GM19023 (cell line): ENCODE measurements around the gene HARS1.
"Not testable (repeated sequence)": the region's sequence is repeated elsewhere in the genome, so short reads cannot be mapped to it uniquely, and the experiment has no call there.

Experiments
- ATAC-seq: cut with Tn5 transposase; IDR thresholded peaks from one replicate; pipeline ENCODE4 v1.9.1; 2021; ENCODE audit warnings: mild to moderate bottlenecking, moderate library complexity; ENCODE audit not compliant: unreplicated experiment

HARS1 gene, protein sequence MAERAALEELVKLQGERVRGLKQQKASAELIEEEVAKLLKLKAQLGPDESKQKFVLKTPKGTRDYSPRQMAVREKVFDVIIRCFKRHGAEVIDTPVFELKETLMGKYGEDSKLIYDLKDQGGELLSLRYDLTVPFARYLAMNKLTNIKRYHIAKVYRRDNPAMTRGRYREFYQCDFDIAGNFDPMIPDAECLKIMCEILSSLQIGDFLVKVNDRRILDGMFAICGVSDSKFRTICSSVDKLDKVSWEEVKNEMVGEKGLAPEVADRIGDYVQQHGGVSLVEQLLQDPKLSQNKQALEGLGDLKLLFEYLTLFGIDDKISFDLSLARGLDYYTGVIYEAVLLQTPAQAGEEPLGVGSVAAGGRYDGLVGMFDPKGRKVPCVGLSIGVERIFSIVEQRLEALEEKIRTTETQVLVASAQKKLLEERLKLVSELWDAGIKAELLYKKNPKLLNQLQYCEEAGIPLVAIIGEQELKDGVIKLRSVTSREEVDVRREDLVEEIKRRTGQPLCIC

DNA sequence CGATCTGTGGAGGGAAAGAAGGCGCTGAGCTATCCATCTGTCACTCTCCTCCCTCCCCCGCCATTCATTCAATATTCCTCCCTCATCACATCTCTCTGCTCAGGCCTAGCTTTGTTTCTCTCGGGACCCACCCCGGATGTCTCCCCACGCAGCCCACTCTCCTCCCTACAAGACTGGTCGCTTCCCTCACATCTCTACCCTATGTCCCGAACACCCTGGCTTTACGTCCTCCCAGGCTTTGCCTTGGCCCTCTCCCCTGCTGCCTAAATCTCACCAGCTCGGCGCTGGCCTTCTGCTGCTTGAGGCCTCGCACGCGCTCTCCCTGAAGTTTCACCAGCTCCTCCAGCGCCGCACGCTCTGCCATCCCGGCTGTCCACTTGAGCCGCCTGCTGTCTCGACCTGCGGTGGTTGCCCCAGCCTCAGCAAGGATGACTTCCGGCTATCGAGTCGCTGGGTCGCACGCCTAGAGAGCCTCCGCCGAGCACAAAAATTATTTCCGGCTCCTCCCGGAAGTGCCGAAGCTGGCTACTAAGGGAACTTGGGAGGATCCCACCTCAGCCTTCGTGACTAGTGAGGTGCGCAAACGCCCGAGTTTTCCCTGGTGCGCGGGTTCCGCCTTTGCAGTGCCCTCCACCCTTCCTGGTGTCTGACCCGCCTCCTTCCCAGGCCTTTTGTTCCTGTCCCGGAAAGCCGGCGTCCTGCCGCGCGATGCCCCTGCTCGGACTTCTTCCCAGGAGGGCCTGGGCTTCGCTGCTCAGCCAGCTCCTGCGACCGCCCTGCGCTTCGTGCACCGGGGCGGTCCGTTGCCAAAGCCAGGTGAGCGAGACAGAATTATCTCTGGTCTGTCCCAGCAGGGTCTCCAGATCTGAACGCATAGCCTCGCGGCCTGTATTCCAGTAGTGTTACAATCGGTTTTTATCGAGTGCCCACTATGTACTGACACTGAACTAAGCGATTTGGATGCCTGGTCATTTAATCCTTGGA, at the start of gene HARS1, which contains the start of gene HARS2:
Gene HARS1, minus strand, starts transcription at position 430 of the 984 bp plus-strand sequence. Its CDS starts 66 bp downstream, at position 364.
Gene HARS2, plus strand, starts transcription at position 515 of the 984 bp plus-strand sequence. Its CDS starts 194 bp downstream, at position 709.
- ATAC-seq, result peak; percentile 95

DNA sequence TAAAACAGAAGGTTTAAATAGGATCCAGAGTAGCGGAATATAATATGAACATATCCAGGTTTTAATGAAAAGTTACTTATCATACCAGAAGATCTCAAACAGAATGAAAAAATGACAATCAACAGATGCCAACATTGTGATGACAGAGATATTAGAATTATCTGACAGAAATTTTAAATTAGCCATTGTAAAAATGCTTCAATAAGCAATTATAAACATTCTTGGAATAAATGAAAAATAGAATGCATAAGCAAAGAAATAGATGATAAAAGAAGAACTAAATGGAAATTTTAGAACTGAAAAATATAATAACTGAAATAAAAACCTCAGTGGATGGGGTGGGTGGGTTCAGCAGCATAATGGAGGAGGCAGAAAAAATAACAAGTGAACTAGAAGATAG, 46.3 kb upstream of the HARS1 start:
- ATAC-seq, result no peak

DNA sequence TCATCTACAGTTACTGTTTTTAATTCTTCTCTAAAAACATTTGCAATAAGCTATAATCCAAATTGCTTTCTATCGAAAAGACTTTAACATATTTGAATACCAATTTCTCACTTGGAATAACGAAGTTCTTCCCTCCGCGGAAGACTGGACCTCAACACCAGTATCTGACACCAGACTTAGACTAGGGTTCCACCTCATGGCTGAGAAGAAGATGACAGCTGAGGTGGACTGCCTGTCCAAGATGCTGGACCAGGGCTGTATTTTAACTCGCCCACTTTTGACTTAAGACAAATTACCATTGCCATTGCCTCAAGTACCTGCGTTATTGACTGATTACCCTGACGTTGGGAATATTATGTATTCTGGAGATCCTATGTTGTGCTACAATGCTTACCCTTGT, 43.2 kb upstream of the HARS1 start:
- no peak for ATAC-seq

DNA sequence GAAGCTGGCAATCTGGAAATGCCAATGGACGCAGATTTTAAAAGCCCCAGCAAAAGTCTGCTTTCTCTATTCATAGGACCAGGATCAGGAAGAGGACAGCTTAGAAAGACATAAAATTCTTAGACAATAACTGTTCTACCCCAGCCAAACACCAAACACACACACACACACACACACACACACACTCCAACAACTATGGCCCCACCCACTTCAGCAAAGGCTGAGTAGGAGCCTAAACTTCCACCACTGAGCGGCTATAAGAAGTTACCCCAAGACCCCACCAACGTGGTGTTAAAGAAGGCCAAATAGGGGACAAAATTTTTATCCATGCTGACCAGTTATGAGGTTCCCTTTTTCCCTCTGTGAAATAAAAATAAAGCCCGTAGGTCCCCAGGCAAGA, 41.9 kb upstream of the HARS1 start:
- no peak for ATAC-seq

DNA sequence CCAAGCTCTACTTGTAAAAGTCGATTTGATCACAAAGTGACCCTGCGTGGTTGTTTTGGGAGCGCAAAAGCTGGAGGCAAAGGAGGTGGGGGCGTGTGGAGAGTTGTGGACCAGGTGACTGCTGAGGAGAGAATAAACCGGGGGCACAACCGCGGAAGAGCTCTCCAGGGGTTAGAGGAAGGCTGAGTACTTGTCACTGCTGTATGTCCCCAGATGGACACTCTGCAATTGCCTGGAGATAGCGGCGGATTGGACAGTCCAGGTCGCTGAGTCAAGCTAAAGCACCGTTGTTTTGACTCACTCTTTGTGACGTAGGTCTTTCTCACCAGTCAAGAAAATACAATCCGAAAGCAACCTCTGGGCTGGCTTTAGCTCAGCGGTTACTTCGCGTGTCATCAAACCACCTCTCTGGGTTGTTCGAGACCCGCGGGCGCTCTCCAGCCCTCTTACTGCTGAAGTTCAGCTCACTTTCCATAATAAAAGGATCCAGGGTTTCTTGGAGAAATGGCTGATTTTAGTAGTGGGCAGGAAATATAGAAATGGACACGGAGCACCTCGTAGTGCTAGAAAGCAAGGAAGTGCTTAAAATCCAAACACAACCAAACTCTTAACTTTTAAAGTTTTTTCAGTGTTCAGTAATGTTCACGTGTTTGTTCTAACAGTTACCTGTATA, 34.8 kb upstream of the HARS1 start:
- ATAC-seq, result peak; percentile 93

DNA sequence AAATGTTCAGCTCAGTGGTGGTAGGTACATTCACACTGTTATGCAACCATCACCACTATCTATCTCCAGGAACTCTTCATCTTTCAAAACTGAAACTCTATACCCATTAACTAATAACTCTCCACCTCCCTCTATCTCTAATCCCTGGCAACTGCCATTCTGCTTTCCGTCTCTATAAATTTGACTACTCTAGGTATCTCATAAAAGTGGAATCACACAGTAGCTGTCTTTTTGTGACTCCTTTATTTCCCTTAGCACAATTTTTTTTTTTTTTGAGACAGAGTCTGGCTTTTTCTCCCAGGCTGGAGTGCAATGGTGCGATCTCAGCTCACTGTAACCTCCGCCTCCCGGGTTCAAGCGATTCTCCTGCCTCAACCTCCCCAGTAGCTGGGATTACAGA, 30.2 kb upstream of the HARS1 start:
- not testable (repeated sequence) for ATAC-seq

DNA sequence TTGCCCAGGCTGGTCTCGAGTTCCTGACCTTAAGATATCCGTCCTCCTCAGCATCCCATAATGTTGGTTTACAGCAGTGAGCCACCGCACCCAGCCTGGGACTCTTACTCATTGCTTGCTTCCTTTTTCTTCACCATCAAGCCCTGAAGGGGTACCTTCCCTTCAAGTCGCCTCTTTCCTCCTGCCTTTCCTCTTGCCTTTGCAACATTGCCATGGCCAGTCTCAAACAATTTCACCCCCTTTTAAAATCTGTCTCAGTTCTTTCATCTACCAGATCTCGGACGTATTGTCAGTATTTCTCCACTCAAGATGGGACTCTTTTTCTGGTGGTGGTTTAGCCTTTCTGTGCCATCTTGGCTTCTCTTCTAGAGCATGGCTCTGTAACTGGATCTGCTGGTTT, 29.6 kb upstream of the HARS1 start:
- not testable (repeated sequence) for ATAC-seq

DNA sequence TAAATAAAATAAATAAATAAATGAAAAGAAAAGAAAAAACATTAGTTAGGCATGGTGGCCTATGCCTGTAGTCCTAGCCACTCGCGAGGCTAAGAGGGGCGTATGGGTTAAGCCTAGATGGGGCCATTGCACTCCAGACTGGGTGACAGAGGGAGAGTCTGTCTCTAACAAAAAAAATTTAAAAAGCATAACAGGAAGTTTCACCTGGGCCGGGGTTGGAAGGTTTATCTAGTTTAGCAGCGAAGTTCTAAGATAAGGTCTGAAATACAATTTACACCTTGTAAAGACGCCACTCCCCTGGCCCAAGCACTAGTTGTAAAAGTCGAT, 27.1 kb upstream of the HARS1 start:
- no peak for ATAC-seq

DNA sequence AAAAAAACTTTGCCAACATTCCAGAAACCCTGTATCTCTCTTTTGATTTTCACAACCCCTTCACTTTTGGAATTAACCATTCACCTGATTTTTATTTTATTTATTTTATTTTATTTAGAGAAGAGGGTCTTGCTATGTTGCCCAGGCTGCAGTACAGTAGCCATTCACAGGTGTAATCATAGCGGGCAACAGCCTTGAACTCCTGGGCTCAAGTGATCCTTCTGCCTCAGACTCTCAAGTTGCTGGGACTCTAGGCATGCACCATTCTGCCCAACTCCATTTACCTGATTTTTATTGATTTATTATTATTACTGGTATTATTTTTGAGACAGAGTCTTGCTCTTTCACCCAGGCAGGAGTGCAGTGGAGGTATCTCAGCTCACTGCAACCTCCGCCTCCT, 25.1 kb upstream of the HARS1 start:
- ATAC-seq, result not testable (repeated sequence)

DNA sequence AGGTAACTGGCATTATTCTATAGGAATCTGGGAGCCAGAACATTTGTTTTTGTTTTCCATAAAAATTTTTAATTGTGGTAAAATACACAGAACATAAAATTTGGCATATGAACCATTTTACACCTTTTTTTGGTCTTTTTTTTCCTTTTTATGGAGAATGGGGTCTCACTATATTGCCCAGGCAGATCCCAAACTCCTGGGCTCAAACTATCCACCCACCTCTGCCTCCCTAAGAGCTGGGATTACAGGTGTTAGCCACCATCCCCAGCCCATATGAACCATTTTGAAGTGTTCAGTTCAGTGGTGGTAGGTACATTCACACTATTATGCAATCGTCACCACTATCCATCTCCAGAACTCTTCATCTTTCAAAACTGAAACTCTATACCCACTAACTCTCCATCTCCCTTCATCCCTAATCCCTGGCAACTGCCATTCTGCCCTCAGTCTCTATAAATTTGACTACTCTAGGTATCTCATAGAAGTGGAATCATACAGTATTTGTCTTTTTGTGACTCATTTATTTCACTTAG, 22.5 kb upstream of the HARS1 start:
- ATAC-seq, result no peak

DNA sequence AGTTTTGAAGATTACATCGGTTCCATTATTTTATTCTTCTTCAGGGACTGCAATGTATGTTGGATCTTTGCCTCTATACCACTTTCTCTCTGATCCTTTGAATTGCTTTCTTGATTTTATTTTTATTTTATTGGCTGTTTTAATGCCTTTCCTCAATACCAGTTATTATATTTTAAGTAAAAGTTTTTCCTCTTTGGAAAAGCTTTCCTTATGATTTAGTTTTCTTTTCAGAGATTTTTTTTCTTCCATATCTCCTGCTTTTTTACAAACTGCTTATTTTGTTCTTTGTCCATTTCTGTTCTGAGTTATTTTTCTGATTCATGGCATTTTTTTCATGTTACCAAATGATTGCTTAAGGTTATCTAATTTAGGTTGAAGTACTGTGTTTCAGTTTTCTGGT, 20.6 kb upstream of the HARS1 start:
- ATAC-seq, result no peak

DNA sequence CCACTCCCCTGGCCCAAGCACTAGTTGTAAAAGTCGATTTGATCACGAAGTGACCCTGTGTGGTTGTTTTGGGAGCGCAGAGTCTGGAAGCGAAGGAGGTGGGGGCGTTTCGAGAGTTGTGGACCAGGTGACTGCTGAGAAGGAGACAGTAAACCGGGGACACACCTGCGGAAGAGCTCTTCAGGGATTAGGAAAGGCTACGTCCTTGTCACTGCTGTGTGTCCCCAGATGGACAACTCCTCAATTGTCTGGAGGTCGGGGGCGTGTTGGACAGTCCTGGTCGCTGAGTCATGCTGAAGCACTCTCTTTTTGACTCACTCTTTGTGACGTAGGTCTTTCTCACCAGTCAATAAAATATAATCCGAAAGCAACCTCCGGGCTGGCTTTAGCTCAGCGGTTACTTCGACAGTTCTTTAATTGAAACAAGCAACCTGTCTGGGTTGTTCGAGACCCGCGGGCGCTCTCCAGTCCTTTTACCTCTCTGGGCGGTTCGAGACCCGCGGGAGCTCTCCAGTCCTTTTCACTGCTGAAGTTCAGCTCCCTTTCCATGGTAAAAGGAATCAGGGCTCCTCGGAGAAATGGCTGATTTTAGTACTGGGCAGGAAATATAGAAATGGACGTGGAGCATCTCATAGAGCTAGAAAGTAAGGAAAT, 19.9 kb upstream of the HARS1 start:
- peak; percentile 90 for ATAC-seq

DNA sequence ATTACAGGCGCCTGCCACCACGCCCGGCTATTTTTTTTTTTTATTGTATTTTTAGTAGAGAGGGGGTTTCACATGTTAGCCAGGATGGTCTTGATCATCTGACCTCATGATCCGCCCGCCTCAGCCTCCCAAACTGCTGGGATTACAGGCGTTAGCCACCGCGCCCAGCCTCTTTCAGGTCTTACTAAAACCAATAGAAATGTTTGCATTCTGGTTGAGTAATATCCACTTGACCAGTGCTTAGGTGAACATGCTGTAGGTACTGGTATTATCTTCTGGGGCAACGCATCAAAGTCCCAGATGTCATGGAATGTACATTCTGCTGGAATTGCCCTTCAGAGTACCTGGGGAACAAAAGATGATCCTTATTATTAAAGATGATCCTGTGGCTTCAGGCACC, 17.6 kb upstream of the HARS1 start:
- ATAC-seq, result not testable (repeated sequence)

DNA sequence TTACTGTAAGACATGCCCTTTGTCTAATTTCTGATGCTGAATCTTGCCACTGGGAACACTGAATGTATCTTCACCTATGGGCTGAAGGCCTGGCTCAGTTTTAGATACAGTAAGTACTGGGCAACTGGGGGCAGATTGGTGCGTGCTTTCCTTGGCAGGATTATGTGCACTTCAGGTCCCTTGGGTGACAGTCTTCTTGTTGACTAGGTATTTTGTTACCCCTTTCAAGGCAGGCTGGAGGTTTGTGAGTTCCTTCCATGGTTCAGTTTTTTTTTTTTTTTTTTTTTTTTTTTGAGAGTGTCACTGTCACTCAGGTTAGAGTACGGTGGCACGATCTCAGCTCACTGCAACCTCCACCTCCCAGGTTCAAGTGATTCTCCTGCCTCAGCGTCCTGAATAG, 16.6 kb upstream of the HARS1 start:
- no peak for ATAC-seq

DNA sequence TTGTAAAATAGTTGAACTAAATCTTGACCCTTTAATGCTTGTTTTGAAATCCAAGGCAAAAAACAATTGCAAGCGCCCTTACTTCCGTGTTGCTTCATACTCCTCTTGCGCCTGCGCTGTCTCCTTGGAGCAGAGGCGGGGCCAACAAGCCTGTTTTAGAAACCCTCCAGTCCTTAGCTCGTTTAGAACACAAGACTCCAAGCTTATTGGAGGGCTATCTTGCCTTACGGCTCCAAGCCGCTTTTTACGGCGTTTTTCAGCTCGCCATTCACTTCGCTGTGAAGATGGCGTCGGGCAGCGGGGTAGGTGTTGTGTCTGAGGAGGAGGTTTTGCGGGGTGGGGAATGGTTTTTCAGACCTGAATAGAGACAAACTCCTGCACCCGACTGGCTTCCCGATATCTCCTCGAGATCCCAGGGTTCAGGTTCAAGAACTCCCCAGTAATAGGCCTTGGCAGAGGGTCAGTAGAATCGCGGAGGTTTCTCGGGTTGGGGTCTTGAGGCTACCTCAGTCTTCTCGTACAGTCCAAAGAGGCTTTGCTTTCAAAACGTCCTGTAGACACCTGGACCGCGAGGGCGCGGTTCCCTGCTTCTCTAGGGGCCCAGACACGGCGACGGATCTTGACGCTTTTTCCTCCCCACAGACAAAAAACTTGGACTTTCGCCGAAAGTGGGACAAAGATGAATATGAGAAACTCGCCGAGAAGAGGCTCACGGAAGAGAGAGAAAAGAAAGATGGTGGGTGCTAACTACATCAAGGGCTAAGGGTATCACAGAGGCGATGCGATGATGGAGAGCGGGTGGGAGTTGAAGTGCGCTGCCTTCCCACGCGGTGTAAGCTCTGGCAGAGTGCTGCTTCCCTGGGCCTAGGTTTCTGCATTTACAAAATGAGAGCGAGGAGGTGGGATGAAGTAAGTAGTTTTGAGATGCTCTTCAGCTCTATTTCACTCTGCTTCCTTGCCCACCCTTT, 9.3 kb upstream of the HARS1 start, which contains the start of gene ZMAT2:
Gene ZMAT2, plus strand, starts transcription at position 271 of the 968 bp plus-strand sequence. Its CDS starts 14 bp downstream, at position 285.
- peak; percentile 96 for ATAC-seq

DNA sequence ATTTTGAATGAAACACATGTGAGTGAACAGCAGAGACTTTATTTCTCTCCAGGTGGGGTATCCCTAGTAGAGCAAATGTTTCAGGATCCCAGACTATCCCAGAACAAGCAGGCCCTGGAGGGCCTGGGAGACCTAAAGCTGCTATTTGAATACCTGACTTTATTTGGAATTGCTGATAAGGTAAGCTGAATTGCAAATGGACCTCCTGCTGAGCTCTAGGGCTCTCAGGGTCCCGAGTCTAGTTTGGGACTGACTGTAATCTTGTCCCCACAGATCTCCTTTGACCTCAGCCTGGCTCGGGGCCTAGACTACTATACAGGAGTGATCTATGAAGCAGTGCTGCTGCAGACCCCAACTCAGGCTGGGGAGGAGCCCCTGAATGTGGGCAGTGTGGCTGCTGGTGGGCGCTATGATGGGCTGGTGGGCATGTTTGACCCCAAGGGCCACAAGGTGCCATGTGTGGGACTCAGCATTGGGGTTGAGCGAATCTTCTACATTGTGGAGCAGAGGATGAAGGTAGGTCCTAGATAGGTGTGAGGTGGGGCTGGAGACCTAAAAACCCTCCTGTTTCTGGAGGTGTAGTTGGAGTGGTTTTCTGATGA, 5.8 kb upstream of the HARS1 start:
- ATAC-seq, result no peak

DNA sequence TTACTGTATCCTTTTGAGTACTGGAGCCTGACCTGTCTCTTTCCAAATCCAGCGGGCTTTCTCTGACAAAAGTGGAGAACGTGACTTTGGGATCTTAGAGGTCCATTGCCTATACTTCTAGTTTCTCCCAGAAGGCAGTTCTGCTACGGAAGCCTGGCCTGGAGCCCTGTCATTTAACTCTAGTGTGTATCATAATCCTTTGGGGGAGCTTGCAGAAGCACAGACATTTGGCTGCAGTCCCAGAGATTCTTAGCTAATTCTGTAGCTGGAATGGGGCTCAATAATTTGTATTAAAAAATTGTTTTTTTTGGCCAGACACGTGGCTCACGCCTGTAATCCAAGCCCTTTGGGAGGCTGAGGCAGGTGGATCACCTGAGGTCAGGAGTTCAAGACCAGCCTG, 3.1 kb upstream of the HARS1 start:
- no peak for ATAC-seq

DNA sequence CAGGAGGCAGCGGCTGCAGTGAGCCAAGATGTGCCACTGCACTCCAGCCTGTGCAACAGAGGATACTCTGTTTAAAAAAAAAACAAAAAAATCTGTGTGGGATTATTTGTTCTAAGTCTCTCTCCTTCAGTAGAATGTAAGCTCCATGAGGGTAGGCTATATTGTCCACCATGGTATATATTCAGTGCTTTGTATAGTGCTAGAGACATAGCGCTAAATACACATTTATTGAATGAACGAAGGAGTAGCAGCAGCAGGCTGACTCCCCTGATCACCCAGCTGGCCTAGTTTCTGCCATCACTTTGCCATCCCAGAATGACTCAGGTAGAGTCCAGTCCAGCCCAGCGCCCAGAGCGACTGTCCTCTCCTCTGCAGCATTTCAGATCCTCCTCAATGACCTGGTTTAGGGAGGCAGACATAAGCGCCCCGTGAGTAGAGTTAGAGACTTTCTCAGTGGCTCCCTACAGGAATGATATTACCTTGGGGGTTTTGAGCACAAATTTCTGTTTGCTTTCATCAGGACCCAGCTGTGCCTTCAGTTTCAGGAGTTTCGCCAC, 716 bp downstream of the HARS1 start:
- ATAC-seq, result no peak
